GM19452 (cell line): ENCODE results near the gene CCDC197.

Experiments used
- ATAC-seq: cut with Tn5 transposase; IDR thresholded peaks from one replicate; pipeline ENCODE4 v1.9.1; 2021; ENCODE audit not compliant: unreplicated experiment

CCDC197 gene

DNA sequence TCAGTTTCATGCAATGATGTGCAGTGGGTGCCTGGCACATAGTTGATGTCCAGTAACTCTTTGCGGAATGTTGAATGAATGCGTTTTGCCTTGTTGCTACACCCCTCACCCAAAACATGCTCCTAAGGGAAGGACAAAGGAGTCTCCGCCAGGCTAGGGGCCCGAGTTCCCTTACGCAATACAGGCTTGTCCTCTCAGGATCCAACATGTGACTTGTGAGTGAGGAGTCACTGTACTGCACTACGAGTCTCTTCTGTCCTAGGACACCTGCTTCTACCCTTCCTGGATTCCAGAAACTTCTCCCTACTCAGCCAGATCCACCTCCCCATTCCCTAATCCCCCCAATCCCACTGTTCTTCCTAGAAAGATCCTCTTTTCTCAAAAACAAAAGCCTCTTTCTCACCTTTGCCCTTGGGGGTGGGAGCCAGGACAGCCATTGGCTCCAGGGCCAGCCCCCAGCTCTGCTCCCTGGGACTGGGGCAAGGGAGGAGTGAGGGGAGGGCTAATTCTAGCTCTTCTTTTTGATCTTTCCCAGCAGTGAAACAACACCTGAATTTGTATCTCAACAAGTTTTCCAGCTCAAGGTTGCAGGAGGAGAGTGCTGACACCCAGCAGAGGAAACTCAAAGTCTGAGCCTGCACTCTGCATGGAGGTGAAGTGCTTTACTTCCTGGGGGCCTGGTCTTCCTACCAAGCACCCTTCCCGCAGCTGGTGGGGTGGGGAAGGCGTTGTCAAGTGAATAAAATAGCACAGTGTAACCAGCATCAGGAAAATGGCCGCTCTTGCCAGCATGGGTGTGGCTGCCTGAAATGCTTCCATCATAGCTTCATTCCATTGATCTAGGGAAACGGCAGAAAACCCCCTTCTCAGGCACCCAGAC lies 25.7 kb downstream of the CCDC197 start:
- no peak for ATAC-seq

DNA sequence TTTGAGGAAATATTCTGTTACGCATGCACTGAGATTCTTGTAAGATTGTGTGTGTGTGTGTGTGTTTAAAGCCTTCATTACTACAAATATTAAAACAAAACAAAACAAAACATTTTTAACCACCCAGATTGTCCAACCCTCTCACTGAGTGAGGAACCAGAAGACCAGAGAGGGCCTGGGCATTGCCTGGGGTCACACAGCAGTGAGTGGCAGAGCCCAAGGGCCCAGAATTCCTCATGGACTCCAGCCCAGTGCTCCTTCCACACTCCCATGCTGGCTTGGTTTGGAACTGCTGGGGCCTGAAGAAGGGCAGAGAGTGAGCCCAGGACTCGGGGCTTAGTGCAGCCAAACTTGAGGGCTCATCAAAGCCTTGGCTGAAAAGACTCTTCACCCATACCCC lies 27.4 kb downstream of the CCDC197 start:
- no peak for ATAC-seq

DNA sequence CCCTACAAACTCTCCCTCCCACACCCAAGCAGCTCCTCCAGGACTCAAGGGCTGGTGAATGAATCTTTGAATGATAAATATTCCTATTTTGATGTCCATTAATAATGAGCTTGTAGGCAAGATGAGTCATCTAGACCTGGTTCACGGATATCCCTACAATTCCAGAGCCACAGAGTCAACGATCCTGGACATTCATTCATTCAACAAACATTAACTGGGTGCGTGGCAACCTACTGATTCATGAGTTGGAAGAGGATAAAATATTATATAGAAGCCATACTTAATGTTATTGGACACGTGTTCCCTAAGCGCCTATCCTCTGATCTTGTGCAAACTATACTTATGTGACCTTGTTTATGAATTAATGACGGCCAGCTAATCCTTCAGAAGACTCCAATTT lies 28.6 kb downstream of the CCDC197 start:
- no peak for ATAC-seq

DNA sequence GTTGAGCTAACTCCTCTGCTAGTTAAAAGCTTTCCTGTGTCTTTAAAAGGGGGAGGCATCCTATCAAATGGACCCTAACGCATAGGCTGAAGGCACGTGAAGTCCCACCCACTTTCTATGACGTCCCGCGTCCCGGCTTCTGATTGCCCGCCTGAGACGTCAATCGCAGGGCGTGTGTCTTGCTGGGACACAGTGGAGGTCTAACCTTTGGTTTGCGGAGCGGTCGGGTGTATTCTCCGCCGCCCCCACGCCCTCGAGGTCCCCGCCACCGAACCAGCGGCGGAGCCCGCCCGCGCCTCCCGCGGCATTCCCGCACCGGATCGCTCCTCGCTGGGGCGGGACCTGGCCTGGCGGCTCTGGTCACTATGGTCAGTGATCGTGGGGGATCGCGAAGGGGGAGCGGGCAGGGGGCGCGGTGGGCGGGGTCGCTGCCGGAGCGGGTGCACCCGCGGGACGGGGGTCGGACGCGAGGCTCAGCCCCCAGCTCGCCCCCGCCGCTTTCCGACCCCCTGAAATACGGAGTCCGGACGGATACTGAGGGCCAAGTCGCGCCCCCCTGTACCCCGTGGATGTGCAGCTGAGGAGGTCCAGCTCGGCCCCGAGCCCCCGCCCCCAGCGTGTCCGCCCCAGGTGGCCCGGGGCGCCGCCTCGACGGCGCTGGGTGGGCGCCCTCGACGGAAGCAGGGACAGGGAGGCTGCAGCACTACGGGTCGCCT lies 29.2 kb downstream of the CCDC197 start, which contains the start of gene OTUB2:
OTUB2 (plus strand) TSS at position 168 of the 716 bp plus-strand sequence; CDS start at position 366, 198 bp downstream.
- ATAC-seq = peak; percentile 100

DNA sequence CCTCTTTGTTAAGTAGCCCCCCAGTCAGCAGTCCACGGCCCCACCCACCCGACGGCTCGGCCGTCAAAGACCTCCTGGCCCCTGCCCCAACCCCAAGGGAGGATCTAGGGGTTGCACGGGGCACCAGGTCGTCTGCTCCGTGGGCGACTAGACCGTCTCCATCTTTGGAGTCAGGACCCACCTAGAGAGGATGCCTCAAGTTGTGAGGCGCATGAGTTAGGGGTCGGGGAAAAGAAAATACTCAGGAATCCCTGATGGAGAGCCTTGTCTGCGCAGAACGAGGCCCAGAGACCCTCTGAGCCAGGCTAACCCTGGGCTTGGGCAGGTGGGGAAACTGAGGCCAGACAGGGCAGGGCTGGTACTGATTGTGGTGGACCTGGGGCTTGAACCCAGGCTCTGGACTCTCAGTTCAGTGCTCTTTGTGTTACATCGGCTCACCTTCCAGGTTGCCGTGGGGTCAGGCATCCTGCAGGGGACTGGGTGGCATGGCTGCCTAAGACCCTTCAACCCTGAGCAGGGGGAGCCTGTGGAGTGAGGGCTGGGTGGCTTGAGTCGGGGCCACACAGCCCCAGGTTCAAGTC lies 29.9 kb downstream of the CCDC197 start:
- ATAC-seq = no peak

DNA sequence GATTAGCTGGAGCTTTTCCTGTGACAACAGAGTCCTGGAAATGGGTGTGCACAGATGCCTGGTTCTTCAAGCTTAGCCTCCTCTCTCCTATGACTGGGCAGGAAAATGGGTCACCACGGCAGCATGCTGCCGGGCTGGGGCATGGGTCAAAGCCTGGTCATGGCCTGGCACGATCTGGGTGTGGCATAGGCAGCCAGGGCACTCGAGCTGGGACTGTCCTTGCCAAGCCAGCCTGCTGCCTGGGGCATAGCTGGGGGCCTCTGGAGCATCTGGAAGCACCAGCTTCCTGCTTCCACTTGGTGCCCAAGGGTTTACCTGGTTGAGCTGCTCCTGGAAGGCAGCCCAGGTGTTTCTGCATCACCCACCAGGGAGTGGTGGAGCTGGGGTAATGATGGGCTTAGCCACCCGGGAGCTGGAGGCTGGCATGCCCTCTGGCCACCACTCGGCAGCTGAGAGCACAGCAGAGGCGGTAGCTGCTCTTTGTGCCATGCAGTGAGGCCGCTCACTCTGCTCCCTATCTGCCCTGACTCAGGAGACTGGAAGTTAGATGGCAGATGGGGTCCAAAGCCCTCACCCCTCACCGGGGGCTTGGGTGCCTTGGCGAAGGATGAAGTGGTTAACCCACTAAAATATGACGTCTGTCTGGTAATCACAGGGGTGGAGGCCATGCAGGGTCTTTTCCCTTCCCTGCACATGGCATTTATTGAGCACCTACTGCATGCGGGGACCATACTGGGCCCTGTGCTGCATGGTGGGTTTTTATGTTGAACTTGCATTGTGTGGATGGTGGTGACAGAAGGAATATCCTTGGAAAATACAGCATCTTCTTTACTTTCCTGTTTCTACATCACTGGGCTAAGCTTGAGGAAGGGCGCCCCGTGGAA lies 30.7 kb downstream of the CCDC197 start:
- ATAC-seq = no peak

DNA sequence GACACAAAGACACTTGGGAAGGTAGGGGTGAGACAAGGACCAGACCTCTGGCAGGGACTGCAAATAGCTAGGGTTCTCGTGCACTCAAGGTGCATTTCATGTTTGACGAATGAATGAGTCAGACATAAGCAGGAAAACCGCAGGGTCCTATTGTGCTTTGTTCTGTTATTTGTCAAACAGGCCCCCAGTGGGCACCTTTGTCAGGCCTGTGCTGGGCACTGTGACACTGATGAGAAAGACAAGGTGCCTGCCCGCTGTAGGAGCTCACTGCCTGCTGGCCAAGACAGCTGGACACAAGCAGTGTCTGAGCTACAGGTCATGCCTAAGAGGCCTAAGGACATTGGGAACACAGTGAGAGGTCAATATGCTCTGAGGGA lies 31.3 kb downstream of the CCDC197 start:
- no peak for ATAC-seq

DNA sequence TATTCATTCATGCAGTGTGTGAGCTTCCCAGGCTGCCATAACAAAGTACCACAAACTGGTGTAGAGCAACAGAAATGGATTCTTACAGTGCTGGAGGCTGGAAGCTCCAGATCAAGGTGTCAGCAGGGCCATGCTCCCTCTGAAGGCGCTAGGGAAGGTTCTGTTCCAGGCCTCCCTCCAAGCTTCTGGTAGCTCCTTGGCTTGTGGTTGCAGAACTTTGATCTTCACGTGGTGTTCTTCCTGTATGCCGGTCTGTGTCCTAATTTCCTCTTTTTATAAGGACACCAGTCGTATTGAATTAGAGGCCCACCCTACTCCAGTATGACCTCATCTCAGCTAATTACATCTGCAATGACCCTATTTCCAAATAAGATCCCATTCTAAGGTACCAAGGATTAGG lies 32.2 kb downstream of the CCDC197 start:
- no peak for ATAC-seq

DNA sequence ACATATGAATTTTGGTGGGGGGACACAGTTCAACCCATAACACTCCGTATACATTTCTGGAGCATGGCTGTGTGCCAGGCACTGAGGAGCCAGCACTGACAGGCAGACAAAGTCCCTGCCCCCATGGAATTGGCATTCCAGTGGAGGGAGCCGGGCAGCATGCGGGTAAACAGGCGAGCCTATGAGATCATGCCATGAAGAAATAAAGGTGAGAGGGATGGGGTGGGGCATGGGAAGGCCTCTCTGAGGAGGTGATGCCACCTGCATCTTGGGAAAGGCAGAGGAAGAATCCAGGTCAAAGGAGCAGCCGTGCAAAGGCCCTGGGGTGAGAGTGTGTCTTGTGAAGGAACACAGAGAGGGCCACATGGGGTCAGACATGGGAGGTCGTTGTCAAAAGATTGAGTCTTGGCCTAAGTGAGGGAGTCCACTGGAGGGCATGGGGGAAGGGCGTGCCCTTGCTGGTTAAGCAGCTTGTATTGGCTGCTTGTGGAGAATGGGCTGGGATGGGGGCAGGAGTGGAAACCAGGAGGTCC lies 32.6 kb downstream of the CCDC197 start:
- no peak for ATAC-seq

DNA sequence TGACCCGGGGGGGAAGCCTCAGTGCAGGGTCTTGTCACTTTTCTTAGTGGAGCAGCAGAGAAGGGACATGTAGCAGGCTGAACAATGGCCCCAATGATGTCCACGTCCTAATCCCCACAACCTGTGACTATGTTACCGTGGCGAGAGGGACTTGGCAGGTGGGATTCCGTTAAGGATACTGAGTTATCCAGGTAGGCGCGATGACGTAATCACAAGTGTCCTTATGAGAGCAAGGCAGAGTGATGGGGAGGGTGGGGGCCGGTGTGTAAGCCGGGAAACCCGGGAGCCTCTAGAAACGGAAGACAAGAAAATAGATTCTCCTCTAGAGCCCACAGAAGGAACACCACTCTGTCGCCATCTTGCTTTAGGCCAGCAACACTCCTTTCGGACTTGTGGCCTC lies 33.5 kb downstream of the CCDC197 start:
- ATAC-seq = no peak

DNA sequence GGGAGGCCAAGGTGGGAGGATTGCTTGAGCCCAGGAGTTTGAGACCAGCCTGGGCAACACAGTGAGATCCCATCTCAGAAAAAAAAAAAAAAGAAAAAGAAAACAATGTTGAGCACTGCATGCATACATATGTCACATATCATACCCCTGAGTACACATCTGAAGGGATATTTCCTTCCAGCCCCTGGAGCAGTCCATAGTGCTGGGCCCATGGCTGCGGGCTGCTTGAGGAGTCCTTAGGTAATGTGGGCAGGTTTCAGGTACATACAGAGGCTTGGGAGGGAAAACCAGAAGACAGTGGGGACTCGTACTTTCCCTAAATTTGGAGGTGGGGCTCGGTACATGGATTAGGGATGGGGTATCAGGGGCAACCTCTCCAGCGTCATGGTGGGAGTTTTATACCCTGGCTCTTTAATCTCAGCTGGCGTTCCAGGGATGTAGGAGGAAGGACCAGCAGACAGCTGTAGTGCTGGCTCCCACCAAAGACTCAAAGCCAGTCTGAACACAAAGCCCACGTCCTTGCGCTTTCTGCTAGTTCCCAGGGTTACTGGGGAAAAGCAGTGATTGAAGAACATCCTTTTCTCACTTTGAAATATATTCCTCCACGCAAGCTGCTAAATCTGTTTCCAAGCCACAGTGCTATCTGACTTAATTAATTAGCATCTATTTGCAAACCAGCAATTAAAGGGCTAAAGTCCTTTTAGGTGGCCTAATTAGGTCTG lies 34.2 kb downstream of the CCDC197 start:
- no peak for ATAC-seq

DNA sequence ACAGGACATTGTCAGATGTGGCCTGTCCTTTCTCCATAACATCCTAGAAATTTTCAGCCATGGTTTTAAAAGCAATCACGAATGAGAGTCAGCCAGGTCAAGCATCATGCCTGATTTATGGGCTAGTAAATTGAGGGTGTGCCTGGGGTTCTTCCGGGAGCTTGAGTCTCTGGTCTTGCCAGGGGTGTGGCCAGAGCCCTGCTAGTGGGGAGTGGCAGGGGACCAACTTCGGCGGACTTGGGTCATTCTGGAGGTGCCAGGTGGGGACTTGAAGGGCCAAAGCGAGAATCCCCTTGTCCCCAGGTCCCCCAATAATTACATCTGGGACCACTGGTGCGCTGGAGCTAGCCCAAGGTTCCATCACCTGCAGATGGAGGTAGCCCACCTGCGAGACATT lies 34.8 kb downstream of the CCDC197 start:
- ATAC-seq = no peak

DNA sequence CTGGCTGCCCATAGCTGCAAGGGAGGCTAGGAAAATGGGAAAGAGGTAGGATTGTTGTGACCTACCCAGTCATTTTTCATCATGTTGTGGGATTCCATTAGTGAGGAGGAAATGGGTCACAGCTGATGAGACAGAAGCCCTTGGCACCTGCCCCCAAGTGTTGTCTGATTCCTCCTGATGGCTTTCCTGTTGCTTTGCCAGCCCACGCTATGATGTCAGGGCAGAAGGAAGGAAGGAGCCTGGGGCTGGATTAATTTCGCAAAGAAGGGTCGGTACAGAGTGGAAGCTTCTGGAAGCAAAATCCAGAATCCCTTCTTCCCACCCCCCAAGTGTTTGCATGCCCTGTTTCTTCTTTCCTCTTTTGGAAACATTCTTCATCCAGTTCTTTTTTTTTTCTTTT lies 37.8 kb downstream of the CCDC197 start:
- no peak for ATAC-seq

DNA sequence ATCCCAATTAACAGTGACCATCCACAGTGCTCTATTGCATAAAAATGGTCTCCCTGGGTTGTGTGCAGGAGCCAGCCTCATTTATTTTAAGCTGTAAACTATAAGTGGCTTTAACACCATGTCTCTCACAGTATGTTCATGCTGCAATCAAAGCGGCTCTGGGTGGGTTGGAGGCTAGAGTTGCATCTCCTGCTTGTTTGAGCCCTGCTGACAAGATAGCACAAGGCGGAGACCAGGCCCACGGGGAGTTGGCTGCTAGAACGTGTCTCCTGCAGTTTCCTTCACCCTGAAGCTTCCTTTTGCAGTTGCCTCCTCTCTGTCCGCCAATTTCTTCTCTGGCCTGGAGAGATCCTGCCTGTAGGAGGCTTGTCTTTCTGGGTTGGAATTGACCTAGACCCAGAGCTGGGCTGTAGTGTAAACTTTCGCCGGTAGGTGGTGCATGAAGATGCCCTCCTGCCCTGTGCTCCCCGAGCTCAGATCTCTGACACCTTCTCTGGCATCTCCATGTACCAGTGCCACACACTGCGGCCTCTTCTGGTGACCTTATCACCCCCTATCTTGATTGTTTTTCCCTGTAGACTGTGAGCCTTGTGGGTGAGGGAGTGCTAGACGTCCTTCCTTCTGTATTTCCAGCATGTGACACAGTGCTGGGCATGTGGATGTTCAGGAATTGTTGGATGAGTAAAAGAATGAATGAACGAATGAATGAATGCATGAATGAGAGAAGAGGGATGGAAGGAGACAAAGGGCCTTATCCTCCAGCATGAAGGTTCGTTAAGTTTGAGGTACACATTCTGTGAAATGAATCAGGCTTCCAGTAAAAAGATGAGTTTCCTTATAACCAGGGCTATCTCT lies 39.4 kb downstream of the CCDC197 start:
- peak; percentile 96 for ATAC-seq

DNA sequence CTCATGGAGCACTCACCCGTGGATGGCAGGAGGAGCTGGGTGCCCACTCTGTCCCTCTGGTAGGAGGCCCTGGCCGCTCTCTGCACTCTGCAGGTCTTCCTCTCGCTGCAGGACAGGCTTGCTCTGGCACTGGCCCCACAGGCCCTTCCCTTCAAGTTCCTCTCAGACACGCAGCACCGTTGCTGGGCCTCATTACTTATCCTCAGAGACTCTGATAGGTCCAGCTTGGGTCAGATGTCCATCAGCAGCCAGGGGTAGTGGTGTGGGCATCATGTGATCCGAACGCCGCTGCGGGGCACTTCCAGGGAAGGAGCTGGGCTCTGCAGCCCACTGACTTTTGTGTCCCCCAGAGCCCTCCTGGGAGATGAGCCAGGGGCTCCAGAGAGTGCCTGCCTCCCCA lies 40.9 kb downstream of the CCDC197 start:
- no peak for ATAC-seq

DNA sequence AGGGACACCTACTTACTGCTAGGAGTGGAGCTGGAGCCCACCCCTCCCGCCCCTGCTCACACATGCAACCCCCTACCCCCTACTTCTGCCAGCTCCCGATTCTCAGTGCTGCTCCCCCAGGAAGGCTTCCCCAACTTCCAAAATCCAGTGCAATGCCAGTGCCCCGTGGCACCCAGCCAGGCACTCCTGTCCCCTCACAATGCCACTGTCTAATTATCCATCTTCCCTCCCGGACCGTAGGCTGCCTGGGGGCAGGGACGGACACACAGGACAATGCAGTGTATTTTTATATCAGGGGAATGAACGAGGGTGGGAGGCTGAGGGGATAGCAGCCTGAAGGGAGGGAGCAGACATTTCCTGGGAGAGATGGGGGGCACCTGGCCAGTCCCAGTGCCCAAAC lies 41.4 kb downstream of the CCDC197 start:
- ATAC-seq = no peak

DNA sequence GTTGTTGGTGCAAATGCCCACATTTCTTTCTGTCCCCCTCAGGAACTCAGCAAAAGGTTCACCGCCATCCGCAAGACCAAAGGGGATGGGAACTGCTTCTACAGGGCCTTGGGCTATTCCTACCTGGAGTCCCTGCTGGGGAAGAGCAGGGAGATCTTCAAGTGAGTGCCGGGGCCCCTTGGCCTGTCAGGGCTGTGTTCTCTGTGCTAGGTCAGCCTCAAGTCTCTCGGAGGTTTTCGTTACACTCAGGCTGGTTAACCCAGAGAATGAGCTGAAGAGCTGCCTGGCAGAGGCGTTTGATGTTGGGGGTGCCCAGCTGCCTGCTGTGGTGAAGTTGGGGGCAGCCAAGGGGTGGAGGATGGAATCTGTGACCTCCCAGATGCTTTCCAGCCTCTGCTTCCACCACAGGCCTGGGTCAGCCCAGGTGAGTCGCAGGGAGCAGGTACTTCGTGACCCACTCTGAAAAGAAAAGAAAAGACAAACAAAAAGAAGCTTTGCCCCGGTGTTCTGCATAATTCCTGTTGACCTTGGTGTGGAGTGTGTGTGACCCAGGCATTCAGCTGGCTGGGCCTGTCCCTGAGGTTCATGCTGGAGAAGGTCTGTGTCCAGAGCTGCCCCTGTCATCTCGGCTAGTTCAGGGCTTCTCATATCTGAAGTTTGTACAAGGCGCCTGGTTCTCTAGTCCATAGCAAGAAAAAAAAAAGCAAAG lies 42.0 kb downstream of the CCDC197 start:
- ATAC-seq = no peak

DNA sequence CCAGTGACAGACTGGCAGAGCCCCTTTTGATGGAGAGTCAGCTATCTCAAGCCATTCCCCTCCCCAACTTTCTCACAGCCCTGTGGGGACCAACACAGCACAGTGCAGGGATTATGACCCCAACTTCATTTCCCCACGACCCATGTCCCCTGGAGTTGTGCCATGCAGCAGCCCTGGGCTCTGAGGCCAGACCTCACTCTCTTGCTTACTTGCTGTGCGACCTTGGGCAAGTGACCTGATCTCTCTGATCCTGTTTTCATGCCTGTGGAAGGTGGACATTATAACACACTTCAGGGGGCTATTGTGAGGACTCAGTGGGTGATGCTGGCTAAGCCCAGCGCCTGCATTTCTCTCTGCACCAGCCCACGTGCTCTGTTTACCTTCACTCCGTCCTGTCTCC lies 43.1 kb downstream of the CCDC197 start:
- ATAC-seq = no peak

DNA sequence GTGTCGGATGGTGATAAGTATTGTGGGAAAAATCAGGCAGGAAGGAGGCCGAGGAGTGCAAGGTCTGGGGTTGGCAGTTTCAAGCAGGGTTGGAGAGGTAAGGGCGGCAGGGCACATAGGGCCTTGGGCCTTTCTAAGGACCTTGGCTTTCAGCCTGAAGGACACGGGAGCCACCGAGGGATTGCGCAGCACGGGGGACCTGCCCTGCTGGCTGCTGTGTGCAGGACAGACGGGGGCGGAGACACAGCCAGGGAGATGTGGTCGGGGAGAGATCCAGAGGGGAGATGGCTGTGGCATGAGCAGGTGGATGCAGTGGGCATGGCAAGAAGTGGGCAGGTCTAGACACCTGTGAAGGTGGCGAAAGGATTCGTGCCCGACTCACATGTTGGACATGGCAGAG lies 43.7 kb downstream of the CCDC197 start:
- ATAC-seq = no peak
